Type B pancreatic cell (in vitro differentiated cells): ENCODE results near the gene STKLD1. TPM values are rescaled to one million over a fixed set of nuclear protein-coding genes. Genes with fewer than 3 reads are reported as not detected.
A peak's percentile ranks its signal among the peaks of the same experiment; 100 is the strongest.

Source experiments
- DNase-seq: peaks from one replicate; pipeline ENCODE4 v3.0.0; 2021; ENCODE audit warnings: mixed read lengths; ENCODE audit not compliant: unreplicated experiment; ENCODE audit errors: extremely low spot score
- H3K27ac Mint-ChIP-seq: 2 replicates; pipeline ENCODE4 v1.8.0; 2021; ENCODE audit warnings: mild to moderate bottlenecking, mixed read lengths
- H3K27me3 Mint-ChIP-seq: 2 replicates; pipeline ENCODE4 v1.8.0; 2021; ENCODE audit warnings: mixed read lengths
- H3K36me3 Mint-ChIP-seq: 2 replicates; pipeline ENCODE4 v1.8.0; 2021; ENCODE audit warnings: mixed read lengths
- H3K4me1 Mint-ChIP-seq: one replicate; pipeline ENCODE4 v1.8.0; 2021; ENCODE audit warnings: mixed read lengths; ENCODE audit not compliant: unreplicated experiment
- H3K4me3 Mint-ChIP-seq: 2 replicates; pipeline ENCODE4 v1.8.0; 2021; ENCODE audit warnings: mild to moderate bottlenecking, mixed read lengths
- H3K9me3 Mint-ChIP-seq: 2 replicates; pipeline ENCODE4 v1.8.0; 2021; ENCODE audit warnings: mixed read lengths
- total RNA-seq: library from RNA; stranded (reverse); gene quantifications from 2 replicates; pipeline ENCODE4 v1.2.1, GENCODE V29; 2021; ENCODE audit warnings: low replicate concordance
- TF ChIP-seq, protein P1 (sequence below): fragments of 200-600 bp; sonication (generic); conservative IDR thresholded peaks from 2 replicates; pipeline ENCODE4 v1.5.0; 2021; ENCODE audit warnings: antibody characterized with exemption, mild to moderate bottlenecking

The STKLD1 gene
- total RNA-seq, 1 donor from 2014 or later: 3.9 TPM

- Mint-ChIP-seq H3K4me1 (peaks cover 15% of the 10 kb centered on the region), H3K4me3 (no peak overlapping the region), H3K36me3 (peaks cover 7% of the 10 kb centered on the region), H3K27me3 (no peaks in the 10 kb centered on the region), H3K9me3 (no peaks in the 10 kb centered on the region), H3K27ac (no peak overlapping the region)
- TF ChIP-seq, protein P1, sequence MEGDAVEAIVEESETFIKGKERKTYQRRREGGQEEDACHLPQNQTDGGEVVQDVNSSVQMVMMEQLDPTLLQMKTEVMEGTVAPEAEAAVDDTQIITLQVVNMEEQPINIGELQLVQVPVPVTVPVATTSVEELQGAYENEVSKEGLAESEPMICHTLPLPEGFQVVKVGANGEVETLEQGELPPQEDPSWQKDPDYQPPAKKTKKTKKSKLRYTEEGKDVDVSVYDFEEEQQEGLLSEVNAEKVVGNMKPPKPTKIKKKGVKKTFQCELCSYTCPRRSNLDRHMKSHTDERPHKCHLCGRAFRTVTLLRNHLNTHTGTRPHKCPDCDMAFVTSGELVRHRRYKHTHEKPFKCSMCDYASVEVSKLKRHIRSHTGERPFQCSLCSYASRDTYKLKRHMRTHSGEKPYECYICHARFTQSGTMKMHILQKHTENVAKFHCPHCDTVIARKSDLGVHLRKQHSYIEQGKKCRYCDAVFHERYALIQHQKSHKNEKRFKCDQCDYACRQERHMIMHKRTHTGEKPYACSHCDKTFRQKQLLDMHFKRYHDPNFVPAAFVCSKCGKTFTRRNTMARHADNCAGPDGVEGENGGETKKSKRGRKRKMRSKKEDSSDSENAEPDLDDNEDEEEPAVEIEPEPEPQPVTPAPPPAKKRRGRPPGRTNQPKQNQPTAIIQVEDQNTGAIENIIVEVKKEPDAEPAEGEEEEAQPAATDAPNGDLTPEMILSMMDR: no peak
- no peak for DNase-seq
These were observed 13.7 kb upstream of the STKLD1 start for GRCh38 chr9:133362359-133363044.

- Mint-ChIP-seq H3K4me3 (no peak overlapping the region), H3K27me3 (no peaks in the 10 kb centered on the region), H3K9me3 (no peaks in the 10 kb centered on the region), H3K27ac (no peak overlapping the region), H3K4me1 (peaks cover 38% of the 10 kb centered on the region), H3K36me3 (peaks cover 12% of the 10 kb centered on the region)
- TF ChIP-seq, protein P1: no peak
- DNase-seq: no peak
These were observed 9.7 kb upstream of the STKLD1 start for GRCh38 chr9:133366435-133366834.

GRCh38 chr9:133367221-133367620 is 8.9 kb upstream of the STKLD1 start:
- Mint-ChIP-seq H3K27me3 (no peaks in the 10 kb centered on the region), H3K36me3 (peaks cover 15% of the 10 kb centered on the region), H3K9me3 (no peaks in the 10 kb centered on the region), H3K4me3 (no peak overlapping the region), H3K27ac (no peak overlapping the region), H3K4me1 (peaks cover 44% of the 10 kb centered on the region)
- no peak for DNase-seq
- TF ChIP-seq, protein P1: no peak

DNA sequence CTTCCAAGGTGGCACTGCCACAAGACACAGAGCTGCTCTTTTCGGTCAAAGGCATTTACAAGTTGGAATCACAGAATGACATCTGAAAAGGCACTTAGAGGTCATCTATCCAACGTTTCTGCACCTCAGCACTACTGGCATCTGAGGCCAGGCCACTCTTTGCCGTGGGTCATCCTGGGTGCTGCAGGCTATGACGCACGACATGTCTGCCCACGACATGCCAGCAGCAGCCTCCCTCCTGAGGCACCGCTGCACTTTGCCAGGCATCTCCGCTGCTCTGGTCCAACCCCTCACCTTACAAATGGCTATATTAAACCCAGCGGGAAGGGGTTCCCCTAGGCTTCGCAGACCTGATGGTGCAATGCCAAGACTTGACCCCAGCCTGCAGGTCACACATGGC is 8.4 kb upstream of the STKLD1 start:
- TF ChIP-seq, protein P1: no peak
- Mint-ChIP-seq H3K36me3 (peaks cover 15% of the 10 kb centered on the region), H3K4me1 (peaks cover 50% of the 10 kb centered on the region), H3K27ac (no peak overlapping the region), H3K4me3 (no peak overlapping the region), H3K9me3 (no peaks in the 10 kb centered on the region), H3K27me3 (no peaks in the 10 kb centered on the region)
- DNase-seq: no peak

DNA sequence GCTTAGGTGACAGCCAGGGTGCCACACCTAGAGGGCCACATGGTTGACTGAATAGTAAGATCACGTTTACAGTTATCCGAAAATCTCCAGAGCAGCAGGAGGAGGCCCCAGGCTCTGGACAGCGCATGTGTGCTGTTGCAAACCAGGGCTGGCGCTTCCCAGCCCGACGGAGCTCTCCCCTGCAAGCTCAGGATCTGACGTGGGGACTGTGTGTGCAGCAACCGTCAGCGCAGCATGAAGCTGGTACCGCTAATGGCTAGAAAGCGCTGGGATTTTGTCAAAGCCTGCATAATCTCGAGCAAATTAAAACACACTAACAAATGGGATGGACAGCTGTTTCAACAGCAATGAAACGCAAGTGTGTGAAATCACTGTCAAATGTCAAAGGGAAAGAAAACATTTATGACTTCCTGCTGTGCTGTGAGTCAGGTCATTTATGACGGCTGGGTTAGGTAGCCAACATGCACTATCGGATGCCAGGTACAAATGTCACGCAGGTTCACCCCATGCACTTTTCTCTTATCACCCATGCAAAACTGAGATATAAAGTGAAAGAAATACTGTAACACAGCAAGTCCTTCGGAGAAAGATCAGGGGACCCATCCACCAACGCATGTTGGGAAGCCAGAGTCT is 7.8 kb upstream of the STKLD1 start:
- Mint-ChIP-seq H3K27me3 (no peaks in the 10 kb centered on the region), H3K27ac (peak overlapping the region; percentile 84), H3K4me1 (peaks cover 50% of the 10 kb centered on the region), H3K36me3 (peaks cover 15% of the 10 kb centered on the region), H3K4me3 (peak overlapping the region; percentile 51), H3K9me3 (no peaks in the 10 kb centered on the region)
- TF ChIP-seq, protein P1: no peak
- no peak for DNase-seq
